HCT116 (cell line): Measurements from ENCODE around the gene CLIP2. TPM values are rescaled to one million over a fixed set of nuclear protein-coding genes. Genes with fewer than 3 reads are reported as not detected.
A peak's percentile ranks its signal among the peaks of the same experiment; 100 is the strongest.

Experiments used
- ATAC-seq: fragments of 200-7000 bp; cut with Tn5 transposase; 2 replicates; pipeline ENCODE4 v1.9.1; 2020; ENCODE audit warnings: mild to moderate bottlenecking, moderate library complexity
- BruUV-seq: library from RNA; stranded (reverse); fragments of 400-500 nt; replicated peaks from 2 replicates; lab custom pipeline; 2021; lab: Mats Ljungman, UMichigan
- CTCF ChIA-PET: fragments of 300-600 bp; sonication (Branson Sonifier 250); formaldehyde crosslinking; loops from one replicate; lab custom pipeline; 2021; ENCODE audit warnings: antibody characterized with exemption; lab: Charles Lee
- POLR2A ChIA-PET: fragments of 300-600, 350-600 bp; sonication (Branson Sonifier 250); formaldehyde crosslinking; loops from one replicate; lab custom pipeline; 2021; ENCODE audit warnings: antibody characterized with exemption; lab: Charles Lee
- RAD21 ChIA-PET, 2 experiments: fragments of 300-600 bp; sonication (Branson Sonifier 250); formaldehyde crosslinking; loops; one replicate each; lab custom pipeline; 2023; ENCODE audit warnings: low total read pairs in 2 of 2; ENCODE audit not compliant: uncharacterized antibody in 2 of 2, unreplicated experiment in 2 of 2, low non-redundant PET in 1 of 2; lab: Charles Lee
- DNase-seq: peaks from one replicate; pipeline ENCODE4 v3.0.0-alpha.2; 2010; ENCODE audit warnings: low read depth, low spot score
- H2AFZ ChIP-seq: fragments of 200-600 bp; shearing (Covaris generic), sonication (generic); 2 replicates; pipeline ENCODE4 v1.6.1; 2017; ENCODE audit warnings: low read depth, mixed run types, mixed read lengths, antibody characterized with exemption, low read length; ENCODE audit not compliant: poor library complexity, severe bottlenecking
- H3K27ac ChIP-seq: 2 replicates; pipeline ENCODE4 v1.5.1; 2012; ENCODE audit warnings: low read depth, low read length
- H3K27me3 ChIP-seq: fragments of 200-600 bp; sonication (generic); 2 replicates; pipeline ENCODE4 v1.6.1; 2016; ENCODE audit warnings: mixed run types, low read length, mixed read lengths; ENCODE audit not compliant: insufficient read depth
- H3K36me3 ChIP-seq, 2 experiments: fragments of 200-500 bp in 1 of 2; fragments of 200-600 bp in 1 of 2; sonication (Bioruptor generic) in 1 of 2; sonication (generic) in 1 of 2; 2 replicates each; pipeline versions ENCODE4 v1.5.1 to v1.6.1; 2014 to 2016; ENCODE audit warnings: low read length in 2 of 2, inconsistent platforms in 1 of 2, mixed read lengths in 1 of 2, mixed run types in 1 of 2; ENCODE audit not compliant: insufficient read depth in 2 of 2, control insufficient read depth in 1 of 2
- H3K4me1 ChIP-seq, 2 experiments: fragments of 200-600 bp in 1 of 2; sonication (generic) in 1 of 2; 2 replicates each; pipeline versions ENCODE4 v1.5.1 to v1.6.1; 2012 to 2017; ENCODE audit warnings: low read length in 2 of 2, inconsistent platforms in 1 of 2, mild to moderate bottlenecking in 1 of 2, mixed read lengths in 1 of 2, mixed run types in 1 of 2, moderate library complexity in 1 of 2; ENCODE audit not compliant: insufficient read depth in 2 of 2, control insufficient read depth in 1 of 2
- H3K4me2 ChIP-seq: fragments of 200-600 bp; sonication (generic); 2 replicates; pipeline ENCODE4 v1.6.1; 2017; ENCODE audit warnings: mixed run types, low read length, mixed read lengths
- H3K4me3 ChIP-seq, 2 experiments: fragments of 200-600 bp in 1 of 2; sonication (generic) in 1 of 2; replicated peaks in 1 of 2; 2 replicates each; pipeline ENCODE4 v1.5.1; 2011 to 2016; ENCODE audit warnings: low read length in 2 of 2, control low read depth in 1 of 2, low read depth in 1 of 2, mild to moderate bottlenecking in 1 of 2, mixed read lengths in 1 of 2, mixed run types in 1 of 2
- H3K79me2 ChIP-seq: fragments of 200-600 bp; sonication (generic); 2 replicates; pipeline ENCODE4 v1.6.1; 2017; ENCODE audit warnings: mild to moderate bottlenecking, mixed run types, low read length, moderate library complexity, mixed read lengths; ENCODE audit not compliant: insufficient read depth
- H3K9ac ChIP-seq: fragments of 200-600 bp; sonication (generic); 2 replicates; pipeline ENCODE4 v1.6.1; 2016; ENCODE audit warnings: low read length, mixed read lengths
- H3K9me2 ChIP-seq: fragments of 200-600 bp; sonication (generic), shearing (Covaris generic); 2 replicates; pipeline ENCODE4 v1.6.1; 2017; ENCODE audit warnings: mixed run types, mild to moderate bottlenecking, moderate library complexity; ENCODE audit not compliant: insufficient read depth
- H3K9me3 ChIP-seq, 2 experiments: fragments of 200-500 bp in 1 of 2; fragments of 200-600 bp in 1 of 2; sonication (Bioruptor generic) in 1 of 2; sonication (generic) in 1 of 2; 2 replicates each; pipeline ENCODE4 v1.6.1; 2014 to 2017; ENCODE audit warnings: low read length in 2 of 2, mixed read lengths in 2 of 2, inconsistent platforms in 1 of 2, low read depth in 1 of 2, mild to moderate bottlenecking in 1 of 2, mixed run types in 1 of 2, moderate library complexity in 1 of 2; ENCODE audit not compliant: control insufficient read depth in 1 of 2, insufficient read depth in 1 of 2
- H4K20me1 ChIP-seq: fragments of 200-600 bp; sonication (generic), shearing (Covaris generic); 2 replicates; pipeline ENCODE4 v1.6.1; 2017; ENCODE audit warnings: mixed run types, mild to moderate bottlenecking, moderate library complexity; ENCODE audit not compliant: insufficient read depth
- CTCF ChIP-seq, 3 experiments: fragments of 200-600 bp in 1 of 3; sonication (generic) in 1 of 3; IDR thresholded peaks in 2 of 3; conservative IDR thresholded peaks in 1 of 3; 2 replicates each; pipeline ENCODE4 v1.5.1; 2012 to 2017; ENCODE audit warnings: low read depth in 2 of 3, low read length in 2 of 3, antibody characterized with exemption in 1 of 3, borderline replicate concordance in 1 of 3, control low read depth in 1 of 3, mild to moderate bottlenecking in 1 of 3, mixed read lengths in 1 of 3, mixed run types in 1 of 3, moderate library complexity in 1 of 3; ENCODE audit not compliant: insufficient read depth in 1 of 3
- ELF1 ChIP-seq: IDR thresholded peaks from 2 replicates; pipeline ENCODE4 v1.6.1; 2012; ENCODE audit warnings: low read depth, borderline replicate concordance
- EZH2 ChIP-seq: fragments of 200-600 bp; sonication (generic); IDR thresholded peaks from 2 replicates; pipeline ENCODE4 v1.6.1; 2017; ENCODE audit warnings: antibody characterized with exemption, mixed run types
- EZH2phosphoT487 ChIP-seq: fragments of 200-600 bp; IDR thresholded peaks from 2 replicates; pipeline ENCODE4 v1.6.1; 2018; ENCODE audit warnings: antibody characterized with exemption, borderline replicate concordance
- FOSL1 ChIP-seq: IDR thresholded peaks from 2 replicates; pipeline ENCODE4 v1.6.1; 2012; ENCODE audit warnings: low read depth
- JUND ChIP-seq: IDR thresholded peaks from 2 replicates; pipeline ENCODE4 v1.6.1; 2012
- MAX ChIP-seq: IDR thresholded peaks from 2 replicates; pipeline ENCODE4 v1.6.1; 2012
- SIN3A ChIP-seq: IDR thresholded peaks from 2 replicates; pipeline ENCODE4 v1.6.1; 2012; ENCODE audit warnings: low read depth
- SP1 ChIP-seq: IDR thresholded peaks from 2 replicates; pipeline ENCODE4 v1.6.1; 2012; ENCODE audit warnings: low read depth
- SRF ChIP-seq: IDR thresholded peaks from 2 replicates; pipeline ENCODE4 v1.6.1; 2012; ENCODE audit warnings: low read depth
- TCF7L2 ChIP-seq: IDR thresholded peaks from 2 replicates; pipeline ENCODE4 v1.7.0; 2011; ENCODE audit warnings: borderline replicate concordance, inconsistent platforms; ENCODE audit not compliant: insufficient read depth, insufficient read length; ENCODE audit errors: extremely low read depth
- YY1 ChIP-seq: IDR thresholded peaks from 2 replicates; pipeline ENCODE4 v1.6.1; 2011; ENCODE audit warnings: low read length, low read depth, moderate library complexity, mild to moderate bottlenecking; ENCODE audit not compliant: insufficient replicate concordance; ENCODE audit errors: extremely low read depth
- ZBTB33 ChIP-seq: IDR thresholded peaks from 2 replicates; pipeline ENCODE4 v1.6.1; 2011; ENCODE audit warnings: mild to moderate bottlenecking, low read length, moderate library complexity; ENCODE audit not compliant: insufficient replicate concordance; ENCODE audit errors: extremely low read depth
- ZFX ChIP-seq: fragments of 450-650 bp; IDR thresholded peaks from 2 replicates; pipeline ENCODE4 v1.6.1; 2017
- intact Hi-C: fragments of 100-400 bp; cut with micrococcal nuclease; formaldehyde crosslinking; loops from 2 replicates; pipeline ENCODE4 v1.10.0; 2022
- total RNA-seq: library from RNA; stranded (reverse); gene quantifications from one replicate; pipeline ENCODE4 v1.2.1, GENCODE V29; 2021; ENCODE audit not compliant: unreplicated experiment

Gene CLIP2
- total RNA-seq, 1 experiment from 2014 or later: 40.1 TPM

GRCh38 chr7:74400420-74401136 is 111.4 kb downstream of the CLIP2 start:
- Histone ChIP-seq H3K4me1 (peaks cover 0 to 13% of the 10 kb centered on the region in 2 experiments; a peak in 1 of 4 replicates), H3K4me3 (no peak overlapping the region), H2AFZ (no peak overlapping the region), H3K4me2 (no peak overlapping the region), H3K9me2 (no peaks in the 10 kb centered on the region), H3K27ac (peak overlapping the region; percentile 37), H3K27me3 (no peaks in the 10 kb centered on the region), H3K9ac (no peak overlapping the region), H3K79me2 (no peaks in the 10 kb centered on the region), H3K9me3 (no peaks in the 10 kb centered on the region), H4K20me1 (no peaks in the 10 kb centered on the region), H3K36me3 (peaks cover 5 to 12% of the 10 kb centered on the region in 2 experiments; a peak in 3 of 4 replicates)
- DNase-seq: no peak
- no TSS peak for BruUV-seq
- ATAC-seq: peak; percentile 14
- RAD21 ChIA-PET: interaction anchor here (0.5 to 2.0 kb wide), 7 partner anchors 11 to 537 kb away, joined by 3 to 19 read pairs (median 4); no protein-coding TSS in a partner anchor
- TF ChIP-seq YY1: no peak
- TF ChIP-seq ZFX: no peak
- TF ChIP-seq FOSL1: no peak
- no peak for TF ChIP-seq ZBTB33
- no peak for TF ChIP-seq SP1
- no peak for TF ChIP-seq SIN3A
- TF ChIP-seq JUND: no peak
- no peak for TF ChIP-seq CTCF (IDR thresholded peaks at IDR 0.05 in 2 of 3, conservative IDR thresholded peaks at IDR 0.05 in 1 of 3; ENCODE audit: borderline replicate concordance in 1 of 3, insufficient read depth in 1 of 3, low read depth in 2 of 3, low read length in 2 of 3)
- TF ChIP-seq EZH2: no peak
- no peak for TF ChIP-seq TCF7L2
- TF ChIP-seq SRF: no peak
- TF ChIP-seq ELF1: no peak
- no peak for TF ChIP-seq MAX
- TF ChIP-seq EZH2phosphoT487: no peak
- POLR2A ChIA-PET: interaction anchor here (0.9 to 1.4 kb wide), 3 partner anchors 17 to 194 kb away, joined by 3 to 5 read pairs (median 4); partner anchors contain the start of gene LAT2
- CTCF ChIA-PET: interaction anchor here (0.6 to 3.8 kb wide), 22 partner anchors 9 to 374 kb away, joined by 3 to 79 read pairs (median 4); partner anchors contain the start of gene LAT2
- intact Hi-C loops: loop anchor here (1.0 to 5.0 kb wide), 3 partner anchors 194 to 534 kb away; no protein-coding TSS in a partner anchor
